Limb (tissue), 2 donors: Measurements from ENCODE around the gene SCNM1.
A peak's percentile ranks its signal among the peaks of the same experiment; 100 is the strongest.

ENCODE experiments used
- DNase-seq, 2 donors: peaks; one replicate each; pipeline ENCODE4 v3.0.0-alpha.2; 2016; ENCODE audit errors: extremely low spot score in 2 of 2

SCNM1 gene, protein sequence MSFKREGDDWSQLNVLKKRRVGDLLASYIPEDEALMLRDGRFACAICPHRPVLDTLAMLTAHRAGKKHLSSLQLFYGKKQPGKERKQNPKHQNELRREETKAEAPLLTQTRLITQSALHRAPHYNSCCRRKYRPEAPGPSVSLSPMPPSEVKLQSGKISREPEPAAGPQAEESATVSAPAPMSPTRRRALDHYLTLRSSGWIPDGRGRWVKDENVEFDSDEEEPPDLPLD

GRCh38 chr1:151165738-151166504 is at the start of gene SCNM1, which contains the start of gene LYSMD1:
Gene SCNM1 (plus strand): TSS chr1:151166144. CDS start chr1:151166153, 9 bp downstream.
Gene LYSMD1 (minus strand): TSS chr1:151165902. CDS start chr1:151165258, 644 bp downstream.
- DNase-seq, result peak; percentile 96 to 98

GRCh38 chr1:151124763-151125403 is 41.1 kb upstream of the SCNM1 start:
- no peak for DNase-seq

- no peak for DNase-seq
Observed at GRCh38 chr1:151128800-151129199, 37.1 kb upstream of the SCNM1 start.

DNA sequence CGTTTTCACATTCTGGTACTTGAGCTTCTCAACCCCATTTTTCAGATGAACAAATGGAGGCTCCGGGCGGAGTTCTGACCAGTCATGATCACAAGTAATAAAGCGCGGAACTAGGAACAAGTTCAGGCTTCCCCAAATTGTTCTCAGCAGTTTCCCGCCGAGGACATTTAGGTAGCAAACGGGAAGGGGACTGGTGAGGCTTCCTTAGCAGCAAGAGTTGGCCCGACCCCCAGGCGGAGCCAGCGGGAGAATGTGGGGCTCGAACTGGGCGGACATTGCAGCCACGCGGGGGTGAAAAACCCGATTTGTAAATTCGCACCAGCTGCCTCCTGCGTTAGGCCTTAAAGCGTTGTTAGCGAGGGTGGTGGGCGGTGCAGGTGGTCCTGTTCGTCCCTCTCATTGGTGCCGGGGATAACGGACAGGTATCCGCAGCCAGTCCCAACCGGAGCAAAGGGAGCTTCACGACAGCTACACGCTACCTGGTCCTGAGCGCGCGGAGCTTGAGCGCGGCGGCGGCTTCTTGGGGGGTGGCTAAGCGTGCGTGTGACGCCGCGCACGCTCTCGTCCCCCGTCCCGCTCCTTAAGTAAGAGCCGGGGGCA is 34.9 kb upstream of the SCNM1 start:
- DNase-seq, result peak; percentile 85 to 92

DNA sequence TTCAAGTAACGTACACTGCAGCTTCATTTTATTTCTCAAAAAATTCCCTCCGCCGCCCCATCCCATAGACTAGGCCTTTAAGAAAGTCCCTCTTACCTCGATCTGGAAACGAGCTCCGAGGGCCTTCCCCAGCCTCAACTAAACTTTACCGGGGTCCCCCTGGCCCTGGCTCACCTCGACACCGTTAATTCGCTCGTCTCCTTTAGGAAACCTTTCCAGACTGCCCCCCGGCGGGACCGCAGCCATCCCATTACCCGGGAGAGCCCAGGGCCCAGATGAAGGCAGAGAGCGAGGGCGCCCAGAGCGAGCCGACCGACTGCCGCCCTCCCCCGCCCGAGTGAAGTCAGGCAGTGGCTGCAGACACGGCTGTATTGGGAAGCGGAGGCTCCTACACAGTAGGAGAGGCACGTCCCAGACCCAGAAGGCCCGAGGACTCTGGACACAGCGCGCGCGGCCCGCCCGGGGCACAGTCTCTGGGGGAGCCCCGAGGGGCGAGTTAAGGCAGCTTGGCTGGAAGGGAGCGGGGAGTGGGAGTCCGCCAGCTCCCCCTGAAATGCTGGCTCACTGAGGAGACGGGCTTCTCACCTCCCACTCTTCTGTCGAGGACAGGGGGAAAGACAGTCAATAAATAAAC is 34.1 kb upstream of the SCNM1 start:
- DNase-seq, result peak in 1 of 2 donors; percentile 66

- peak in 1 of 2 donors; percentile 42 for DNase-seq
Observed at GRCh38 chr1:151132335-151133017, 33.5 kb upstream of the SCNM1 start.

GRCh38 chr1:151133018-151133806 is 32.7 kb upstream of the SCNM1 start:
- no peak for DNase-seq

DNA sequence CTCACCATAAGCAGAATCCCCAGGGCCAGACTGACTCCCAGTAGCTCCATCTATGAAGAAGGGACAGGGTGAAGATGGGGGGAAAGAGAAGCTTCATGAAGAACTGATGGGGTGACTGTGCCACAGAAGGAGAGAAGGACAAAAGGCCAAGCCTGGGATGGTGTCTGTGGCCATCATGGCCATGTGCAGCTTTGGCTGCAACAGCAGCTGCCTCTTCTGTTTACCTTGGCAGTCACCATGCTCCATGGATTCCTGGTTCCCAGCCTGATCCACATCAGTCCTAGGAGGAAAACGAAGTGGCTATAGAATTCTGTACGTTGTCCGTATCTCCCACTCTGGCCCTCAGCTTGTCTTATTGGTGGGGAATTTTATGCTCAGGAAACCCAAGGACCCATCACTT is 31.5 kb upstream of the SCNM1 start:
- no peak for DNase-seq

- DNase-seq, result no peak
Observed at GRCh38 chr1:151134991-151135390, 31.0 kb upstream of the SCNM1 start.

DNA sequence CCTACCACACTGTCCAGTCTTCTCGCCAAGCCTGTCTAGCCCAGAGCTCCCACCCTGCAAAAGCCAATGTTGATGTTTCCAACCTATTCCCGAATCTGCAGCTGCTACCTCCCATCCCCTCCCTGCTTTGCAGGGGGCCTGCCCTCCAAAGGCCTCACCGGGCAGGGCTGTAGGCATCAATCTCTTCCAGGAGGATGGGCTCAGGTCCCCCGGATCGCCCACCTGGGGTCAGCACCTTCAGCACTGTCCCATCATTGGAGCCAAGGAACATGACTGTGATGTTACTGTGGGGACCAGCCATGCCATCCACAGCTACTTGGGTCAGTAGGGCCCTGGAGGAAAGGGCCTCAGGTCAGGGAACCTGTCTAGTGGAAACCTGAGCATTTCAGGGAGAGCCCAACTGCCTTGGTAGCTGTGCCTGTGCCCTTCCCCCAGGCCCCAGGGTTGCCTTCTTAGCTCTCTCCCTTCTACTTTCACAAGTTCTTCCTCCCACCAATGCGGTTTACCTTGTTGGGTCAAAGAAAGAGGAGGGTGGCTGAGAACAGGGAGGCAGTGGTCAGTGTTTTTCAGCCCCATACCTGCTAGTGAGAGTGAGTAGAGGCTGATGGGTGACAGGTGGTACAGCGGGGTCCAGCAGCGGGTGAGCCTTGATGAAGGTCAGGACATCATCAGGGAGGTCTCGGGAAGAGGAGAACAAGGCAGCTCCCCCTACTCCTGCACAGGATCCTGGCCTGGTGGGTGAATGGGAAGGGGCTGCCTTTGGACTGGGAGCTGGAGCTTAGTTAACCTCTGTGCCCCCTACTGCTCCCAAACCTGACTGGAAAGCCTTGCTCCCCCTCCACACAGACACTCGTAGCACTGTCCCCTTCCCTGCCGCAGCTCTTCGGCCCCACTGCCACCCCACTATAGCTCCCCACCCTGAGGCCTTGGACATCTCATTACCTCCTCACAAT is 30.2 kb upstream of the SCNM1 start:
- DNase-seq, result no peak

- no peak for DNase-seq
Observed at GRCh38 chr1:151137789-151138188, 28.2 kb upstream of the SCNM1 start.

GRCh38 chr1:151142411-151143056 is 23.4 kb upstream of the SCNM1 start:
- peak in 1 of 2 donors; percentile 51 for DNase-seq

DNA sequence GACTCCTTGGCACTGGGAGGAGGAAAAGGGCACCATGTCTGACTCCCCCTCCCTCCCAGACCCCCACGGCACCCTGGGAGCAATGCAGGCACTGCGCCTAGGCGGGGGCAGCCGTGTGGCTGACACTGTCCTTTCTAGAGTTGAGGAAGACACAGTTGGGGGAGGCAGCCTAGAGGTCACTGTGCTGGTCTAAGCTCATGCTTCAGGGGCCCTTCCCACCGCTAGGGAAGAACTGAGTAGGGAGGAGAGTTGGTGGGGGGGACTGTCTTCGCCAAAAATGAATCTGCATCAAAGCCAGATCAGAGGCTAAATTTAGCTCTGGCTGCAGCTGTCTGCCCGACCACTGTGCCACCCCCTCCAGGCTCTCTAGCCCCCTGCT is 22.9 kb upstream of the SCNM1 start:
- peak in 1 of 2 donors; percentile 35 for DNase-seq

GRCh38 chr1:151143986-151144385 is 22.0 kb upstream of the SCNM1 start:
- no peak for DNase-seq

DNA sequence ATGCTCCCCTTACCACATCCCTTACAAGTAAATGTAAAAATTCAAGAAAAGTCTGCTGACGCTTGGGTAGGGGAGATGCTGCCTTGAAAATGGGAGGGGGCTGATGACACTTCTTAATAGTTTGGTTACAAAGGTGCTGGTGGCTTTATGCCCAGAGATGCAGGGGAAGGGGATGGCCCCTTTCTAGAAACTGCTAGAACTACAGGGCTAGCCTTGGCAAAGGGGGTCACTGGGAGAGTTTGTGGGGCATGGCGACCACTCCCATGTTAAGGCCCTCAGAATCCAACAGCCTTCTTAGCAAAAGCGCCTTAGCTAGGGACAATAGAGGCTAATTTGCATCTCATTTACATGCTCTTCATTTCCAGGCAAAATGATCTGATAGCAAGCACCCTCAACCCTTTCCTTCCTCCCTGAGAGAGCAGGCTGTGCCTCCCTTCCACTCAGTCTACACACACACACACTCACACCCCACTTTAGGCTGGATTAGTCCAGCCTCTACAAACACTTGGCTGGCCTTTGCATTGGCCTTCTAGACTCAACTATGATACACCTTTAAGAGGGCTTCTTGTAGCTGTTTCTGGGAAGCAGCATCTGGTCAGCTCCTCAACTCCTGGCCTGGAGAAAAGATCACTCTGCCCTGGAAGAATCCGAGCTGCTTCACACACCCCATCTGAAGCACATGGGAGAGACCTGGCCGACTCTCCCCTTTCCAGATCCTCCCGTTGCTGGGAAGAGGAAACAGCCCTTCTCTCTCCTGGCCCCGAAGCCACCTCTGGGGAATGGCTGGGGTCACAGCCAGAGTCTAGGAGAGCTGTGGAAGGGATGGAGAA is 21.3 kb upstream of the SCNM1 start:
- DNase-seq, result peak in 1 of 2 donors; percentile 58

- peak in 1 of 2 donors; percentile 65 for DNase-seq
Observed at GRCh38 chr1:151145304-151146071, 20.5 kb upstream of the SCNM1 start.

GRCh38 chr1:151146072-151146411 is 19.9 kb upstream of the SCNM1 start:
- DNase-seq, result no peak
